Measurements from ENCODE around the gene ASGR1. TPM values are rescaled to one million over a fixed set of nuclear protein-coding genes. Genes with fewer than 3 reads are reported as not detected.
A peak's percentile ranks its signal among the peaks of the same experiment; 100 is the strongest.

The ASGR1 gene
- polyA plus RNA-seq, 1 donor from 2014 or later = 80.2 TPM

GRCh38 chr17:7218166-7218565, 39.0 kb upstream of the ASGR1 start:
- peaks cover 4% of the 10 kb centered on the region for H3F3A ChIP-seq (ENCODE audit: insufficient read depth, low read length, poor library complexity, severe bottlenecking)
- H3K9me3 ChIP-seq (ENCODE audit: low read length) = no peaks in the 10 kb centered on the region
- H3K79me2 ChIP-seq (replicated peaks; ENCODE audit: insufficient read depth, low read length) = peaks cover 43% of the 10 kb centered on the region
- H3K36me3 ChIP-seq (ENCODE audit: insufficient read depth, low read length) = no peaks in the 10 kb centered on the region
- H3K4me2 ChIP-seq (ENCODE audit: low read length) = peak overlapping the region; percentile 97
- H3K27me3 ChIP-seq (ENCODE audit: insufficient read depth, low read depth, low read length) = no peaks in the 10 kb centered on the region
- peak overlapping the region; percentile 92 for H3K9ac ChIP-seq (ENCODE audit: low read length)
- peak overlapping the region; percentile 82 for H3K4me3 ChIP-seq (ENCODE audit: low read length)
- H3K9me2 ChIP-seq (ENCODE audit: insufficient read depth, low read length) = no peaks in the 10 kb centered on the region
- H4K20me1 ChIP-seq (ENCODE audit: insufficient read depth) = no peaks in the 10 kb centered on the region
- peak overlapping the region; percentile 98 for H3K27ac ChIP-seq (ENCODE audit: low read length)
- H2AFZ ChIP-seq (ENCODE audit: low read depth, low read length) = no peak overlapping the region
- TF ChIP-seq POLR2AphosphoS5 (IDR thresholded peaks at IDR 0.05) = no peak
- no peak for TF ChIP-seq REST (IDR thresholded peaks at IDR 0.05; ENCODE audit: borderline replicate concordance)
- no peak for TF ChIP-seq RAD21 (conservative IDR thresholded peaks at IDR 0.05)
- no peak for TF ChIP-seq MXI1 (conservative IDR thresholded peaks at IDR 0.05; ENCODE audit: poor library complexity, severe bottlenecking)
- no peak for TF ChIP-seq TAF1 (IDR thresholded peaks at IDR 0.05; ENCODE audit: low read depth)
- TF ChIP-seq EP300 (conservative IDR thresholded peaks at IDR 0.05; ENCODE audit: poor library complexity, severe bottlenecking) = no peak
- no peak for TF ChIP-seq SMC3 (conservative IDR thresholded peaks at IDR 0.05; ENCODE audit: poor library complexity)
- TF ChIP-seq, protein P1, sequence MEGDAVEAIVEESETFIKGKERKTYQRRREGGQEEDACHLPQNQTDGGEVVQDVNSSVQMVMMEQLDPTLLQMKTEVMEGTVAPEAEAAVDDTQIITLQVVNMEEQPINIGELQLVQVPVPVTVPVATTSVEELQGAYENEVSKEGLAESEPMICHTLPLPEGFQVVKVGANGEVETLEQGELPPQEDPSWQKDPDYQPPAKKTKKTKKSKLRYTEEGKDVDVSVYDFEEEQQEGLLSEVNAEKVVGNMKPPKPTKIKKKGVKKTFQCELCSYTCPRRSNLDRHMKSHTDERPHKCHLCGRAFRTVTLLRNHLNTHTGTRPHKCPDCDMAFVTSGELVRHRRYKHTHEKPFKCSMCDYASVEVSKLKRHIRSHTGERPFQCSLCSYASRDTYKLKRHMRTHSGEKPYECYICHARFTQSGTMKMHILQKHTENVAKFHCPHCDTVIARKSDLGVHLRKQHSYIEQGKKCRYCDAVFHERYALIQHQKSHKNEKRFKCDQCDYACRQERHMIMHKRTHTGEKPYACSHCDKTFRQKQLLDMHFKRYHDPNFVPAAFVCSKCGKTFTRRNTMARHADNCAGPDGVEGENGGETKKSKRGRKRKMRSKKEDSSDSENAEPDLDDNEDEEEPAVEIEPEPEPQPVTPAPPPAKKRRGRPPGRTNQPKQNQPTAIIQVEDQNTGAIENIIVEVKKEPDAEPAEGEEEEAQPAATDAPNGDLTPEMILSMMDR (IDR thresholded peaks at IDR 0.05; ENCODE audit: poor library complexity, severe bottlenecking) = no peak
- TF ChIP-seq EZH2 (IDR thresholded peaks at IDR 0.05; ENCODE audit: borderline replicate concordance, insufficient read depth, low read length, poor library complexity, severe bottlenecking) = no peak

DNA sequence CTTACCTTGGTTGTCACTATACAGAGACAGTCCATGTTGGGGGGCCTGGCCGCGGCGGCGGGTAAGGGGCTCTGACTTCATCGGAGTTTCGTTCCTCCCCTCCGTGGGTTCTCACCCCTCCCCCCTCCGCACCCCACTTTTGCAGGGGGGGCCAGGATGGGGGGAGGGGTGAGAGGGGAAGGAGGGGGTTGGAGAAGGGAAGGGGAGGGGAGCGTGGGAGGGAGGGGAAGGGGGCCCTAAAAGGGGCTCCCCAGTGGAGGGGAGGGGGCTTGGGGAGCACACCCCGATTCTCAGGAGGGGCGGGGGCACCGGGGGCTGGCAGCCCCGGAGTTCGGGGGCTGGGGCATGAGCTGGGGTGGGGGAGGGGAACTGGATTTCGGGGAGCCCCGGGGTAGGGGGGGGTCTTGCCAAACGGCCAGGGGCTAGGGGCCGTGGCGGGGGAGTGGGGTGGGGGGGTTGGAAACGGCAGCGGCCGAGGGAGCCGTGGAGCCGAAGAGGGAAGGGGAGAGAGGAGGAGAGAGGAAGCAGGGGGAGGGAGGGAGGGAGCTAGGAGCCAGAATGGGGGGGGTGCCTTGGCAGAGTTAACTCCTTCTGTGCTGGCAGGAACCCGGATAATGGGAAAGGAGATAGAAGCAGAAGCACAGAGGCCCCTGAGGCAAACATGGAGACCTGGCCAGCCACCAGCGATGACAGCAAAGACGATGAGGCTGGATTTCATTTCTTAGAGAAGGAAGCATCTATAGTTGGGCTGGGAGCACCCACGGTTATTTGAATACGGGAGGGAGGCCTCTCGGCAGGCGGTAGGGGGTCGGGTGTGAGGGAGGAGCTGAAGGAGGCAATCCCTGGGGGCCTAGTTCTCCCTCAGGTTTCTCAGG, 38.2 kb upstream of the ASGR1 start:
- no peaks in the 10 kb centered on the region for H3K9me3 ChIP-seq (ENCODE audit: low read length)
- peaks cover 4% of the 10 kb centered on the region for H3F3A ChIP-seq (ENCODE audit: insufficient read depth, low read length, poor library complexity, severe bottlenecking)
- peak overlapping the region; percentile 98 for H3K27ac ChIP-seq (ENCODE audit: low read length)
- H3K79me2 ChIP-seq (replicated peaks; ENCODE audit: insufficient read depth, low read length) = peaks cover 51% of the 10 kb centered on the region
- peak overlapping the region; percentile 82 for H3K4me3 ChIP-seq (ENCODE audit: low read length)
- no peaks in the 10 kb centered on the region for H3K9me2 ChIP-seq (ENCODE audit: insufficient read depth, low read length)
- H4K20me1 ChIP-seq (ENCODE audit: insufficient read depth) = no peaks in the 10 kb centered on the region
- TF ChIP-seq RAD21 (conservative IDR thresholded peaks at IDR 0.05) (no peak), REST (IDR thresholded peaks at IDR 0.05; ENCODE audit: borderline replicate concordance) (peak; percentile 37)
- H3K4me2 ChIP-seq (ENCODE audit: low read length) = peak overlapping the region; percentile 97
- H3K36me3 ChIP-seq (ENCODE audit: insufficient read depth, low read length) = no peaks in the 10 kb centered on the region
- peak overlapping the region; percentile 92 for H3K9ac ChIP-seq (ENCODE audit: low read length)
- no peak overlapping the region for H2AFZ ChIP-seq (ENCODE audit: low read depth, low read length)
- no peaks in the 10 kb centered on the region for H3K27me3 ChIP-seq (ENCODE audit: insufficient read depth, low read depth, low read length)
